Kasumi-1 (cell line): ENCODE results near the gene TUBGCP2.

Experiments
- DNase-seq, 2 experiments: peaks; one replicate each; lab custom pipeline; 2025; lab: John Stamatoyannopoulos, UW

TUBGCP2 gene, protein sequence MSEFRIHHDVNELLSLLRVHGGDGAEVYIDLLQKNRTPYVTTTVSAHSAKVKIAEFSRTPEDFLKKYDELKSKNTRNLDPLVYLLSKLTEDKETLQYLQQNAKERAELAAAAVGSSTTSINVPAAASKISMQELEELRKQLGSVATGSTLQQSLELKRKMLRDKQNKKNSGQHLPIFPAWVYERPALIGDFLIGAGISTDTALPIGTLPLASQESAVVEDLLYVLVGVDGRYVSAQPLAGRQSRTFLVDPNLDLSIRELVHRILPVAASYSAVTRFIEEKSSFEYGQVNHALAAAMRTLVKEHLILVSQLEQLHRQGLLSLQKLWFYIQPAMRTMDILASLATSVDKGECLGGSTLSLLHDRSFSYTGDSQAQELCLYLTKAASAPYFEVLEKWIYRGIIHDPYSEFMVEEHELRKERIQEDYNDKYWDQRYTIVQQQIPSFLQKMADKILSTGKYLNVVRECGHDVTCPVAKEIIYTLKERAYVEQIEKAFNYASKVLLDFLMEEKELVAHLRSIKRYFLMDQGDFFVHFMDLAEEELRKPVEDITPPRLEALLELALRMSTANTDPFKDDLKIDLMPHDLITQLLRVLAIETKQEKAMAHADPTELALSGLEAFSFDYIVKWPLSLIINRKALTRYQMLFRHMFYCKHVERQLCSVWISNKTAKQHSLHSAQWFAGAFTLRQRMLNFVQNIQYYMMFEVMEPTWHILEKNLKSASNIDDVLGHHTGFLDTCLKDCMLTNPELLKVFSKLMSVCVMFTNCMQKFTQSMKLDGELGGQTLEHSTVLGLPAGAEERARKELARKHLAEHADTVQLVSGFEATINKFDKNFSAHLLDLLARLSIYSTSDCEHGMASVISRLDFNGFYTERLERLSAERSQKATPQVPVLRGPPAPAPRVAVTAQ

DNA sequence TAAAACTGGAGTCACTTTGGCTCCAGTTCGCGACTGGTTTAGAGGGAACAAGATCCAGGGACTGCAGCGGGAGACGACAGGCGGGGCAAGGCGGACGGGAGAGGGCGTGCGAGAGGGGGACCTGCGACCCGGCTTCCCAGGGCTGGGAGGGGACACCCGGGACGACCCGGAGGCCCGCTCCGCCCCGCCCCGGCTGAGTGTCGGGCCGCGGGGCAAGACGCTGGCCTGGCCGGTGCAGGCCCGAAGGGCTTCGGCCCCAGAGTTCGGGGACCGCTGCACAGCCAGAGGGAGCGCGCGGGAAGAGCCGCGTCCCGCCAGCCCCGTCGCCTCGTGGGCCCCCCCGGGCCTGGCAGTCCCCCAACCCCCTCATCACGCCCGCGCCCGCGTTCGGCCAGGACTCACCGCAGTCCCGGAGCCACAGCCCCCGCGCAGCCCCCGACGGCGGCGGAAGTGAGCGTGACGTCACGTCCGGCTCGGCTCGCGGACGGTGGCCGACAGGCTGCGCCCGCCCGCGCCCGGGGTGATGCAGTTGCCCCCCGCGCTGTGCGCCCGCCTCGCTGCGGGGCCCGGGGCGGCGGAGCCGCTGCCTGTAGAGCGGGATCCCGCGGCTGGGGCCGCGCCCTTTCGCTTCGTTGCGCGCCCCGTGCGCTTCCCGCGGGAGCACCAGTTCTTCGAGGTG is at the start of gene TUBGCP2, which contains the start of gene ZNF511:
TUBGCP2 (minus strand) TSS at position 452 of the 679 bp plus-strand sequence. CDS start 5,931 bp downstream, outside the sequence.
ZNF511 (plus strand) TSS at position 494 of the 679 bp plus-strand sequence; CDS start at position 524, 30 bp downstream.
- DNase-seq, result peak; percentile 77 to 83

DNA sequence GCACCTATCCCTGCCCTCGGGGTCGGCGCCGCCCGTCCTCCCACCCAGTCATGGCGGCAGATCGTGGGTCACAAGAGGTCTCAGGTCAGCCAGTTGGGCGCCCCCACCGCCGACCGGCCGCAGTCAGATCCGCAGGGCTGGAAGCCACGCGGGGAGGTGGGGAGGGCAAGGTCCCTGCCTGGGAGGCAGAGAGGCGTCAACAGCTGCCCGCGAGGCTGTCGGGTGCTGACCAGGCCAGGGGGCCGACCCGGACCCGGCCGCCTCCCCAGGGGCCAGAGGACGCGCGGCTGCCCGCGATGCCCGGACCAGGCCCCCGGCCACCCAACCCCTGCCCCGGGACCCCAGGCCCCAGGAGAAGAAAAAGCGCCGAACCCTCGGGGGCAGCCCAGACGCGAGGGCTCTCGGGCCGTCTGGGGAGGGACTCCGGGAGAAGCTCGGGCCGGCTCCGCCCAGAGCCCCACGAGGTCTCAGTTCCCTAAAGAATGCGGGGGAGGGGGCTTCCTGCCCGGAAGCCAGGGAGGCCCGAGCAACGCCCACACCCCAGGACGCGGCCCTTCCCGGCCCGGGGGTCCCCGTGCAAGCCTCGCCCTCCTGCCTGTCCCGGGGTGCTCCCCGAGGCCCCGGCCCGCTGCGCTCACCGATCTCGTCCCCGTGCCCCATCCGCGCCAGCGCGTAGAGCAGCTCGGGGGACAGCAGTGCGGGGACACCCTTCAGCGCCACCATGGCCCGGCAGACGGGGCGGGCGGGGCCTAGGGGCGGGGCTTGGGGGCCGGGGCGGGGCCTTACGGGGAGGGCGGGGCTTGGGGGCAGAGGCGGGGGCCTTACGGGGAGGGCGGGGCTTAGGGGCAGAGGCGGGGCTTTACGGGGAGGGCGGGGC is 48.9 kb upstream of the TUBGCP2 start, which contains the start of gene FUOM:
FUOM (minus strand) TSS at position 735 of the 877 bp plus-strand sequence; CDS start at position 723, 12 bp downstream.
- DNase-seq, result peak; percentile 90 to 91

DNA sequence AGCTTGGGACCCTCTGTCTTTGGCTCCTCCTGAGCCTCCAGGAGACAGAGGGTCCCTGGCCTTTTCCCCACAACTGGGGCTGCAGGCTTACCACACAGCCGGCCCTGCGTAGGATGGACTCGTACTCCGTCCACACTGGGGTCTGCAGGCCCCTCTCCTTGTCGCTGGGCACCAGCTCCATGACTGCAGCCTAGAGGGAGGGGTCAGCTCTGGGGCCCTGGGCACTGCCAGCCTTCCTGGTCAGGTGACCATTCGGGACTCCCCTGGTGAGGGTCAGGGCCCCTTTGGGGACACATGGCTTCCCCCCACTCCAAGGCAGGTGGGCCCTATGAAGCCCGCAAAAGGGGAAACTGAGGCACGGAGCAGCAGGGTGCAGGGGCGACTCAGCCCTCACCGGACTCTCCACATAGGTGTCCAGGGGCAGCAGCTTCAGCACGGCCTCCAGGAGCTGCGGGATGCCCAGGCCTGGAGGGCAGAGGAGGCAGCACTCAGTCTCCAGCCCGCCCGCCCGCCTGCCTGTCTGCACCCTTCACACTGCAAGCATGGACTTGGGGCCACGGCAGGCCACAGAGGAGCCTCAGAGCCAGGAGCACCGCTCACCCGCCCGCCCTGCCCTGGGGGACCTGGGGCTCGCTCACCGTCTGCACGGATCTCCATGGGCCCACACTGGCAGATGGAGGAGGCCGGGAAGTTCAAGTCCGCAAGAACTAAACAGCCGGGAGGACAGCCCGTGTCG is 48.0 kb upstream of the TUBGCP2 start:
- DNase-seq, result no peak

GRCh38 chr10:133355991-133356390 is 47.3 kb upstream of the TUBGCP2 start:
- DNase-seq, result no peak

GRCh38 chr10:133355266-133355665 is 46.6 kb upstream of the TUBGCP2 start:
- no peak for DNase-seq

DNA sequence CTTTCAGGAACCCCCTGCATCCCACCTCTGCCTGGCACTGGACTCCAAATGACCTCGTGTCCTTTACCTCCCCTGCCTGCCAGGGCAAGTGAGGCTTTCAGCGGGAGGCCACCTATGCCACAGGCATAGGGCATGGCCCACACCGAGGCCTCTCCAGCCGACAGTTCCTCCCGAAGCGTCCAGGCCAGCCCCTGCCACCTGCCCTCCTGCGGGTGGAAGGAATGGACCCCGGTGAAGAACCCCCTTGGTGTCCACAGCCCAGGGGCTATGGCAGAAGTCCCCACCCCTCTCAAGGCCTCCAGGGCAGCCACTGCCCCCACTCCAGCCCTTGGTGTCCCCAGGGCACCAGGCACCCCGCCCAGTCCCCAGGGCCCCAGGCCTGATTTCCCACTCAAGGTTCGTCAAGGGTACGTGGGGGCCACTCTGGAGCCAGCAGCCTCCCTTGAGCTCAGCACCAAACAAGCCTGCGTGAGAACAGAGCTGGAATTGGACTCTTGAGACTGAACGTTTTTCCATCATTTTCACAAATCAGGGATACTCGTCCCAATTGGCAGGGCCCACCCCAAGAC is 46.1 kb upstream of the TUBGCP2 start:
- DNase-seq, result no peak

DNA sequence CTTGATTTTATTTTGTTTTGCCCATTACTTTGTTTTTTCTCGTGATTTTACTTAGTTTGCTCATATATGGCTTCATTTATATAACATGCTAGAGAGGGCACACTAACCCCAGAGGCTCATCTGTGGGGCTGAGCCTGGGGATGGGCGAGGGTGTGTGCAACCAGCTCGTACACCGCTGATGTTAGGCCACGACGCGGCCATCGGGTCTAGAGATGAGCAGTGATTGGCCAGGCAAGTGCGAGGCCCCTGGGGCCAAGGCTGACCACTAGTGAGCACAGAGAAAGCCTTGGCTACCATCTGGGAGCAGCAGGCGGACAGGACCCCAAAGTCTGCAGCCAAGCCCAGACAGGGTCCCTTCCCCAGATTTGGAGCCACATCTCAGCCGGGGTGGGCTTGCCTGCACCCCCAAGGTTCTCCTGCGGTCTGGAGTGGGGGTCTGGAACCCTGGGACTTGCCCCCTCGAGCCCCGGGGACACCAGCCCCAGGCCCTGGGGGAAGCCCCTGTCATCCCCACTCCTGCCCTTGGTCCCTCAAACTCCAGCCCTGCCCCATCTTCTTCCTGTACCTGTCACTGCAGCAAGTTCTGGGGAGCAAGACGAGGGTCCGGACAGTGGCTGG is 45.4 kb upstream of the TUBGCP2 start:
- no peak for DNase-seq

GRCh38 chr10:133353202-133353959 is 44.7 kb upstream of the TUBGCP2 start:
- no peak for DNase-seq

DNA sequence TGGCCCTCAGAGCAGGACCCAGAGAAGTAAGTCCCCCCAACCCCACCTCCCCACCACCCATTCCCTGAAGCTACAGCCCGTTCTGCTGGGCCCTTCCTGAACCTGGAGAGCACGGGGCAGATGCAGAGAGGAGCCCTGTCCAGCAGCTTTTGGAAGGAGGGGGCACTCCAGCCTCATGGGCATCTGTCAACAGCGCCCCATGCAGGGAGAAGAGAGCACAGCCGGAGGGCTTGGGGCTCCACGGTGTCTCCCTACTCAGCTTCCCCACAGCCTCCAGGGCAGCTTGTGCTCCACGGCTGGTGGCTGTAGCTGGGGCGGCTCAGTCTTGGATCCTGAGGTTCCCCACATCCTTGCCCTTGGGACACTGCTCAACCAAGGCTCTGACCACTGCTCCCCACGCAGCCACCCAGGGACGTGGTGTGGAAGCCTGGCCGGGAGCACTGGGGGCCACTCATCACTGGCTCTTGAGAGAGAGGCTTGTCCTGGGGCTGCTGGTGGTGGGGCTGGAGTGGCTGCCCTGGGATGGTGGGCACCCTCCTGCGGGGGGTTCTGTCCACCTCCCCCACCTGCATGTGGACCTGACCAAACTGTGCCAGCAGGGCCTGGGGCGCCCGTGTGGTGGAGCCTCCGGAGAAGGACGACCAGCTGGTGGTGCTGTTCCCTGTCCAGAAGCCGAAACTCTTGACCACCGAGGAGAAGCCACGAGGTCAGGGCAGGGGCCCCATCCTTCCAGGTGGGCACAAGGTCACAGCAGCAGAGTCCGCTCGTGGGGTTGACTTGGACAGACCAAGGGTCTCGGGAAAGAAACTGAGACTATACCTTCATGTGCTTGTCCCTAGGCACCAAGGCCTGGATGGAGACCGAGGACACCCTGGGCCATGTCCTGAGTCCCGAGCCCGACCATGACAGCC is 43.0 kb upstream of the TUBGCP2 start:
- no peak for DNase-seq

DNA sequence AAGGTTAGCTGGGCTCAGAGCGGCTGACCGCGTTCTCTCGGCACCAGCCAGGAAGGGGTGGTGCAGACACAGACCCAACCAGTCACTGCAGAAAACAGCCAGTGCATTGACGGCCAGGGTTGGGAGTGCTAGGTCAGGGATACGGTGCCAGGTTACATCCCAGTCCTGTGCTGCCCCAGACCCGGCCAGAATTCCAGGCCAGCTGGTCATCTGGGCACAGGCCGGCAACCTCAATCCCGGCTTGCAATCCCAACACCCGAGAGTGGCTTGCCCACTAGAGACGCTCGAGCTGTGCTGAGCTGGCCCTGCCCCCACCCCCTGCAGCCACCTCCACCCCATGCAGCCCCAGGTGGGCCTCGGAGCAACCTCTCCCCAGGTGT is 42.3 kb upstream of the TUBGCP2 start:
- DNase-seq, result no peak

DNA sequence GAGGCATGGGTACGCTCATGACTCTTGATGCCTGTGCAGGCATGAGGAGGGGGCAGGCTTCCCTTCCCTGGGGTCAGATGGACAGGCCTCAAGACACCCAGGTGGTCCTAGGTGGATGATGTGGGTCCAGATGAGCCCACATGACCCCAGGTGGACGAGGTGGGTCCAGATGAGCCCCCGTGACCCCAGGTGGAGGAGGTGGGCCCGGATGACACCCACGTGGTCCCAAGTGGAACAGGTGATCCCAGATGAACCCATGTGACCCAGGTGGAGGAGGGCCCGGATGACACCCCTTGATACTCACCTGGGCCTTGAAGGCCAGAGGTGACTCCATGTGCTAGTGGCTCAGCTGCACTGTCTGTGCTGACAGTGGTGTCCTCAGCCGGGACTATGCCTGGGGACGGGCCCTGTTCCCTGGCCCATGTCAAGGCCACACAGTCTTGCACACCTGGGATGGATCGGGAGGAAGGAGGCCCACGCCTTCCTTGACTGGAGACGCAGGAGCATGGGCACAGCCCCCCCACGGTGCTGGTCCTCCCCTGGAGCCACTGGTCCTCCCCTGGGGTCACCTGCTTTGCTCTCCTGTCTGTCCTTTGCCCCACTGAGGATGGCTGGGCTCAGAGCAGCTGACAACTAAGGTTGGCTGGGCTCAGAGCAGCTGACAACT is 41.7 kb upstream of the TUBGCP2 start:
- no peak for DNase-seq

DNA sequence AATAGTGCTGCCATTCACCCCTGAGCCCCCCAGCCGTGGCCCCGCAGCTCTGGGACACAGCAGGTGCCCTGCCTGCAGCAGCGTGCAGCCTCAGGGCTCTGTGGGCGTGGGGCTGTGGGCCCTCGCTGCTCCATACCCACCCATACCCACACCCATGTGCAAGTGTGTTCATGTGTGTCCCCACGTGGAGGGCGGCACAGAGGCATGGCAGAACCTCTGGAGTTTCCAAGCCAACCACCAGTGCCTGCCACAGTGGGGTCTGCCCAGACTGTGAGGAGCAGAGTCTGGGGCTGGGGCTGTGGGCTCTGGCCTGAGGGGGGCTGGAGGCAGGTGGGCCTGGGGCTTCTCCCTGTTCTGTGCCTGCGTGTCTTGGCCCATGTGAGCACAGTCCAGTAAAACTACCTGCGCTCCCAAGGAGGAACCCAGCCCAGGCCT is 40.9 kb upstream of the TUBGCP2 start:
- DNase-seq, result no peak

- no peak for DNase-seq
Measured at GRCh38 chr10:133349160-133349568, 40.5 kb upstream of the TUBGCP2 start.

DNA sequence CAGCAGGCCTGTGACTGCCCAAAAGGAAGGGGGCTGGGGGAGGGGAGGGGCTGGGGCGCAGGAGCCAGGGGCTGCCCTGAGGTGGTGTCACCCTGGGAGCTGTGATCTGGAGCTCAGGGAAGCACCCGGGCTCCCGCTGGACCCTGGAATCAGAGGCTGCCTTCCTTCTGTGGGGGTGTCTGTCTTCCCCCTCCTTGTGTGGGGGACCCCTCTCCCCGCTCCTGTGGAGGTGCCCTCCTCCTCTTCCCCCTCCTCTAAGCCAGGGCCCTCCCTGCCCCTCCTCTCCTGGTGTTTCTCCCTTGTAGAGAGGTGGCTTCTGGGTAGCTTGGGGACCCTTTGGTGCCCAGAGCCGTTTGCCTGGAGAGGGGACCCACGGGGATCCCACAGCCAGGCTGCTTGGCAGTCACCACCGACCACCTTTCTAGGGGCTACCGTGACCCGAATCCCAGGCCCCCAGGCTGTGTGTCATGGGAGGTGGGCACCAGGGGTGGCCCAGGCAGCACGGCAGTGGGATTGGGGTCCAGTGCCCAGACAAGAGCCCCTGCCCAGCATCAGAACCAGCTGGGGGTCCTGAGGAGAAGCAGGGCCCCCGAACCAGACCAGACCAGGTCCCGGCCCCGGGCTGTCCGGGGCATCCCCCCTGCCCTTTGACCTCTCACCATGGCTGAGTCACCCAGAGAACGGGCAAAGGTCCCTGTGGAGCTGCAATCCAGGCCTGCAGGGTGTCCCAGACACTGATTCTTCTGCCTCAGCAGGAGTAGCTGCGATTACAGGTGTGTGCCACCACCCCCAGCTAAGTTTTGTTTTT is 39.2 kb upstream of the TUBGCP2 start:
- no peak for DNase-seq

GRCh38 chr10:133346413-133346812 is 37.7 kb upstream of the TUBGCP2 start:
- DNase-seq, result no peak

GRCh38 chr10:133344236-133344635 is 35.6 kb upstream of the TUBGCP2 start:
- DNase-seq, result no peak
